PC-9 (cell line): ENCODE data around the gene FOXN3.

Experiments used
- CTCF ChIP-seq: fragments of 200-600 bp; sonication (generic); conservative IDR thresholded peaks from 2 replicates; pipeline ENCODE4 v1.6.1; 2017; ENCODE audit warnings: mixed run types, antibody characterized with exemption, mild to moderate bottlenecking, moderate library complexity
- EZH2 ChIP-seq: fragments of 200-600 bp; sonication (generic); IDR thresholded peaks from 2 replicates; pipeline ENCODE4 v1.8.0; 2017; ENCODE audit warnings: antibody characterized with exemption, low read depth

GRCh38 chr14:89187501-89187900 is 229.5 kb downstream of the FOXN3 start:
- TF ChIP-seq CTCF (no peak), EZH2 (no peak)
